ENCODE results near the gene CDC37L1.
A peak's percentile ranks its signal among the peaks of the same experiment; 100 is the strongest.
"Not testable (repeated sequence)": the region's sequence is repeated elsewhere in the genome, so short reads cannot be mapped to it uniquely, and the experiment has no call there.

Gene CDC37L1

GRCh38 chr9:4743131-4743875, 63.9 kb downstream of the CDC37L1 start:
- TF ChIP-seq CTCF (IDR thresholded peaks at IDR 0.05; ENCODE audit: low read depth, low read length): no peak
- no peak overlapping the region for H3K4me3 ChIP-seq (ENCODE audit: low read depth, low read length)
- DNase-seq (ENCODE audit: low read depth, low spot score): peak; percentile 33
- in situ Hi-C loops (cut with HindIII; ENCODE audit: low sequenced_read_pairs): no loop called here

- no peak for DNase-seq (ENCODE audit: low read depth, low spot score)
- in situ Hi-C loops (cut with HindIII; ENCODE audit: low sequenced_read_pairs): no loop called here
- TF ChIP-seq CTCF (IDR thresholded peaks at IDR 0.05; ENCODE audit: low read depth, low read length): no peak
- H3K4me3 ChIP-seq (ENCODE audit: low read depth, low read length): no peak overlapping the region
These were observed 67.1 kb downstream of the CDC37L1 start for GRCh38 chr9:4746278-4747030.

GRCh38 chr9:4748612-4749011, 69.2 kb downstream of the CDC37L1 start:
- no peak for TF ChIP-seq CTCF (IDR thresholded peaks at IDR 0.05; ENCODE audit: low read depth, low read length)
- H3K4me3 ChIP-seq (ENCODE audit: low read depth, low read length): no peak overlapping the region
- in situ Hi-C loops (cut with HindIII; ENCODE audit: low sequenced_read_pairs): no loop called here
- no peak for DNase-seq (ENCODE audit: low read depth, low spot score)

- H3K4me3 ChIP-seq (ENCODE audit: low read depth, low read length): no peak overlapping the region
- in situ Hi-C loops (cut with HindIII; ENCODE audit: low sequenced_read_pairs): no loop called here
- peak; percentile 60 for TF ChIP-seq CTCF (IDR thresholded peaks at IDR 0.05; ENCODE audit: low read depth, low read length)
- DNase-seq (ENCODE audit: low read depth, low spot score): peak; percentile 62
These were observed 70.8 kb downstream of the CDC37L1 start for GRCh38 chr9:4750023-4750673.

- in situ Hi-C loops (cut with HindIII; ENCODE audit: low sequenced_read_pairs); H3K4me3 ChIP-seq (ENCODE audit: low read depth, low read length); DNase-seq (ENCODE audit: low read depth, low spot score): not testable (repeated sequence)
These were observed 75.2 kb downstream of the CDC37L1 start for GRCh38 chr9:4754530-4754929.

GRCh38 chr9:4755026-4755609, 75.7 kb downstream of the CDC37L1 start:
- in situ Hi-C loops (cut with HindIII; ENCODE audit: low sequenced_read_pairs): no loop called here
- DNase-seq (ENCODE audit: low read depth, low spot score): no peak
- H3K4me3 ChIP-seq (ENCODE audit: low read depth, low read length): no peak overlapping the region
- no peak for TF ChIP-seq CTCF (IDR thresholded peaks at IDR 0.05; ENCODE audit: low read depth, low read length)
